Suprapubic skin (tissue), 4 donors: ENCODE measurements around the gene CSNK1G1. TPM values are rescaled to one million over a fixed set of nuclear protein-coding genes. Genes with fewer than 3 reads are reported as not detected.

ENCODE experiments used
- DNase-seq, 2 donors: peaks; one replicate each; pipeline ENCODE4 v3.0.0-alpha.2; 2019; ENCODE audit warnings: low spot score in 2 of 2
- H3K27ac ChIP-seq: fragments of 200-600 bp; sonication (generic); one replicate; pipeline ENCODE4 v1.5.1; 2019
- H3K27me3 ChIP-seq: fragments of 200-600 bp; sonication (generic); one replicate; pipeline ENCODE4 v1.5.1; 2019
- H3K36me3 ChIP-seq: fragments of 200-600 bp; sonication (generic); one replicate; pipeline ENCODE4 v1.5.1; 2019
- H3K4me1 ChIP-seq: fragments of 200-600 bp; sonication (generic); one replicate; pipeline ENCODE4 v1.5.1; 2019
- H3K4me3 ChIP-seq: fragments of 200-600 bp; sonication (generic); one replicate; pipeline ENCODE4 v1.5.1; 2019; ENCODE audit warnings: mild to moderate bottlenecking
- H3K9me3 ChIP-seq: fragments of 200-600 bp; sonication (generic); one replicate; pipeline ENCODE4 v1.5.1; 2019
- CTCF ChIP-seq, 2 donors: fragments of 200-600 bp in 1 of 2; fragments of 450-650 bp in 1 of 2; sonication (generic) in 1 of 2; IDR thresholded peaks; one replicate each; pipeline ENCODE4 v1.5.1; 2016 to 2019; ENCODE audit warnings: antibody characterized with exemption in 2 of 2, mild to moderate bottlenecking in 1 of 2, moderate library complexity in 1 of 2
- EP300 ChIP-seq: sonication (generic); formaldehyde crosslinking; IDR thresholded peaks from one replicate; pipeline ENCODE4 v1.6.1; 2017; ENCODE audit warnings: antibody characterized with exemption
- POLR2A ChIP-seq, 2 donors: fragments of 450-650 bp; IDR thresholded peaks; one replicate each; pipeline ENCODE4 v1.6.1; 2017; ENCODE audit warnings: antibody characterized with exemption in 2 of 2, mild to moderate bottlenecking in 2 of 2, moderate library complexity in 2 of 2
- POLR2AphosphoS5 ChIP-seq, 3 donors: sonication (generic); formaldehyde crosslinking; IDR thresholded peaks; one replicate each; pipeline ENCODE4 v1.6.1; 2017; ENCODE audit warnings: antibody characterized with exemption in 3 of 3
- WGBS: methylation state at CpG from one replicate; pipeline ENCODE4 v1.1.5; 2018; 5-methylcytosine and 5-hydroxymethylcytosine counted together
- total RNA-seq, 4 donors: library from RNA; depleted of rRNA; stranded (reverse); fragments of >200 nt; gene quantifications; one replicate each; pipeline ENCODE4 v1.1.0, GENCODE V29; 2016

The CSNK1G1 gene
- total RNA-seq, 4 donors from 2014 or later: 15.9 to 28.8 (median 23.9) TPM

- no peak for TF ChIP-seq POLR2A (IDR thresholded peaks at IDR 0.05)
- no peak for TF ChIP-seq CTCF (IDR thresholded peaks at IDR 0.05)
- no peak for TF ChIP-seq POLR2AphosphoS5 (IDR thresholded peaks at IDR 0.05)
- TF ChIP-seq EP300: no peak
- Histone ChIP-seq H3K4me3 (peak overlapping the region; percentile 87), H3K4me1 (peaks cover 10% of the 10 kb centered on the region), H3K27ac (peak overlapping the region; percentile 83), H3K9me3 (no peaks in the 10 kb centered on the region), H3K27me3 (no peaks in the 10 kb centered on the region), H3K36me3 (no peaks in the 10 kb centered on the region)
- 39% methylated on average over 5 of the region's 5 CpGs for WGBS
- no peak for DNase-seq
Observed at GRCh38 chr15:64356710-64357040, 702 bp upstream of the CSNK1G1 start.

GRCh38 chr15:64355348-64355943 lies 527 bp downstream of the CSNK1G1 start:
- peak overlapping the region; percentile 87 for H3K4me3 ChIP-seq
- H3K27ac ChIP-seq: peak overlapping the region; percentile 83
- no peak for DNase-seq
- no peaks in the 10 kb centered on the region for H3K9me3 ChIP-seq
- H3K36me3 ChIP-seq: no peaks in the 10 kb centered on the region
- 1% methylated on average over 30 of the region's 30 CpGs for WGBS
- peaks cover 14% of the 10 kb centered on the region for H3K4me1 ChIP-seq
- H3K27me3 ChIP-seq: no peaks in the 10 kb centered on the region
- TF ChIP-seq POLR2A (IDR thresholded peaks at IDR 0.05): no peak
- no peak for TF ChIP-seq POLR2AphosphoS5 (IDR thresholded peaks at IDR 0.05)
- no peak for TF ChIP-seq EP300
- TF ChIP-seq CTCF (IDR thresholded peaks at IDR 0.05): no peak

- TF ChIP-seq POLR2A (IDR thresholded peaks at IDR 0.05): no peak
- no peak for DNase-seq
- peaks cover 14% of the 10 kb centered on the region for H3K4me1 ChIP-seq
- H3K4me3 ChIP-seq: peak overlapping the region; percentile 87
- no peaks in the 10 kb centered on the region for H3K27me3 ChIP-seq
- no peaks in the 10 kb centered on the region for H3K9me3 ChIP-seq
- H3K36me3 ChIP-seq: no peaks in the 10 kb centered on the region
- WGBS: 16% methylated on average over 5 of the region's 5 CpGs
- H3K27ac ChIP-seq: peak overlapping the region; percentile 83
Observed at GRCh38 chr15:64354688-64355344, 1.2 kb downstream of the CSNK1G1 start.

GRCh38 chr15:64351265-64351664 lies 4.7 kb downstream of the CSNK1G1 start:
- DNase-seq: no peak
- WGBS: 84% methylated on average over 7 of the region's 7 CpGs
- Histone ChIP-seq H3K4me3 (no peak overlapping the region), H3K36me3 (peaks cover 9% of the 10 kb centered on the region), H3K9me3 (no peaks in the 10 kb centered on the region), H3K27me3 (no peaks in the 10 kb centered on the region), H3K4me1 (peaks cover 14% of the 10 kb centered on the region), H3K27ac (no peak overlapping the region)
- TF ChIP-seq CTCF (IDR thresholded peaks at IDR 0.05): no peak
- no peak for TF ChIP-seq POLR2AphosphoS5 (IDR thresholded peaks at IDR 0.05)
- TF ChIP-seq POLR2A (IDR thresholded peaks at IDR 0.05): no peak
- no peak for TF ChIP-seq EP300

GRCh38 chr15:64349375-64349774 lies 6.6 kb downstream of the CSNK1G1 start:
- Histone ChIP-seq H3K27ac (no peak overlapping the region), H3K36me3 (peaks cover 9% of the 10 kb centered on the region), H3K9me3 (no peaks in the 10 kb centered on the region), H3K4me1 (peaks cover 17% of the 10 kb centered on the region), H3K27me3 (no peaks in the 10 kb centered on the region), H3K4me3 (no peak overlapping the region)
- TF ChIP-seq EP300 (no peak), CTCF (IDR thresholded peaks at IDR 0.05) (no peak), POLR2AphosphoS5 (IDR thresholded peaks at IDR 0.05) (no peak)
- no peak for DNase-seq
- 84% methylated on average over 2 of the region's 2 CpGs for WGBS
